ENCODE measurements around the gene TRAPPC4. TPM values are rescaled to one million over a fixed set of nuclear protein-coding genes. Genes with fewer than 3 reads are reported as not detected.

Gene TRAPPC4
- total and polyA plus RNA-seq, 2 of the 8 experiments (the other 6 are each of a cell fraction or from before 2014, with no cell fraction given) = 94.3 to 223 TPM

- no peak overlapping the region for H2BK15ac ChIP-seq (ENCODE audit: low read length)
- no peak overlapping the region for H3K9ac ChIP-seq (replicated peaks in 1 of 4; ENCODE audit: extremely low read depth in 1 of 4, low read depth in 3 of 4, low read length in 3 of 4)
- DNase-seq (ENCODE audit: low read depth in 1 of 2, low spot score in 2 of 2) (no peak), FAIRE-seq (no peak)
- peaks cover 0 to 6% of the 10 kb centered on the region in 2 experiments for H4K20me1 ChIP-seq (replicated peaks in 1 of 2; ENCODE audit: control insufficient read depth in 1 of 2, insufficient read depth in 2 of 2, low read length in 2 of 2)
- no peaks in the 10 kb centered on the region for H3K27me3 ChIP-seq (replicated peaks in 1 of 4; ENCODE audit: control insufficient read depth in 3 of 4, extremely low read depth in 1 of 4, insufficient read depth in 3 of 4, low read length in 3 of 4)
- H2BK5ac ChIP-seq (ENCODE audit: low read depth, low read length) = no peak overlapping the region
- no peak overlapping the region for H3K23ac ChIP-seq (ENCODE audit: insufficient read length)
- no peak overlapping the region for H2BK12ac ChIP-seq (ENCODE audit: low read depth, low read length)
- peaks cover 0 to 3% (median 2%) of the 10 kb centered on the region in 4 experiments; a peak in 3 of 7 replicates for H3K4me1 ChIP-seq (replicated peaks in 1 of 4; ENCODE audit: control insufficient read depth in 3 of 4, insufficient read depth in 4 of 4, low read length in 3 of 4)
- H3K9me3 ChIP-seq (ENCODE audit: insufficient read depth in 2 of 2, low read depth in 1 of 2, low read length in 1 of 2) = no peaks in the 10 kb centered on the region
- peaks cover 12 to 27% (median 22%) of the 10 kb centered on the region in 4 experiments; a peak in 7 of 8 replicates for H3K36me3 ChIP-seq (ENCODE audit: control insufficient read depth in 2 of 4, insufficient read depth in 4 of 4, low read length in 3 of 4)
- no peak overlapping the region for H3K4me3 ChIP-seq (ENCODE audit: extremely low read depth in 1 of 4, insufficient read depth in 2 of 4, low read depth in 3 of 4, low read length in 4 of 4)
- WGBS, 2 experiments (ENCODE audit: extremely low coverage in 1 of 2, insufficient coverage in 1 of 2, insufficient read length in 1 of 2, insufficient replicate concordance in 2 of 2, low coverage in 1 of 2, low lambda C conversion rate in 2 of 2, missing lambda C conversion rate in 1 of 2) = 85% methylated on average over 9 of the region's 9 CpGs; no CpG with 5 or more reads in 1 of the 2 experiments
- CTCF ChIA-PET (ENCODE audit: partially characterized antibody) = interaction anchor here (0.7 to 2.4 kb wide), 11 partner anchors 8 to 1122 kb away, joined by 3 to 5 read pairs (median 3); no protein-coding TSS in a partner anchor
- no peaks in the 10 kb centered on the region for H3K79me2 ChIP-seq (ENCODE audit: control insufficient read depth in 1 of 2, insufficient read depth in 2 of 2, low read length in 2 of 2)
- no peak overlapping the region for H4K91ac ChIP-seq (replicated peaks; ENCODE audit: insufficient read length, low read length)
- H4K8ac ChIP-seq (ENCODE audit: extremely low read depth, insufficient read depth, low read length) = no peak overlapping the region
- H3K4ac ChIP-seq (replicated peaks; ENCODE audit: insufficient read length, low read depth, low read length) = no peak overlapping the region
- no peak overlapping the region for H3K14ac ChIP-seq (ENCODE audit: insufficient read length)
- H3K79me1 ChIP-seq (ENCODE audit: low read depth, low read length) = no peaks in the 10 kb centered on the region
- H3K18ac ChIP-seq (ENCODE audit: extremely low read depth, low read length) = no peak overlapping the region
- no peak overlapping the region for H4K5ac ChIP-seq (ENCODE audit: insufficient read length, low read depth, low read length)
- TF ChIP-seq CTCF (IDR thresholded peaks at IDR 0.05; ENCODE audit: control extremely low read depth in 1 of 3, insufficient read depth in 1 of 3, low read depth in 1 of 3, low read length in 3 of 3) (no peak), SP1 (IDR thresholded peaks at IDR 0.05; ENCODE audit: low read depth, low read length) (no peak), SAP30 (IDR thresholded peaks at IDR 0.05; ENCODE audit: insufficient read depth, insufficient replicate concordance, low read length) (no peak), CBX8 (IDR thresholded peaks at IDR 0.05; ENCODE audit: borderline replicate concordance, low read depth, low read length) (no peak), KDM1A (IDR thresholded peaks at IDR 0.05; ENCODE audit: borderline replicate concordance, low read length) (no peak), YY1 (IDR thresholded peaks at IDR 0.05; ENCODE audit: low read depth, low read length) (no peak)
- H3K23me2 ChIP-seq (ENCODE audit: low read depth, low read length) = no peaks in the 10 kb centered on the region
- H3K27ac ChIP-seq (ENCODE audit: low read depth, low read length) = no peak overlapping the region
- H2AFZ ChIP-seq (ENCODE audit: low read length) = no peak overlapping the region
- H2BK120ac ChIP-seq (replicated peaks; ENCODE audit: low read depth, low read length) = no peak overlapping the region
- H2AK5ac ChIP-seq (ENCODE audit: low read depth, low read length) = no peak overlapping the region
- H3K56ac ChIP-seq (replicated peaks; ENCODE audit: insufficient read length, low read depth, low read length) = no peak overlapping the region
- POLR2A ChIA-PET (ENCODE audit: partially characterized antibody) = interaction anchor here (0.6 to 5.7 kb wide), 11 partner anchors 8 to 137 kb away, joined by 3 to 45 read pairs (median 4); partner anchors contain the start of genes HMBS, HYOU1, RPS25 and SLC37A4
- no peak overlapping the region for H3K4me2 ChIP-seq (ENCODE audit: insufficient read depth in 1 of 2, low read depth in 2 of 2, low read length in 2 of 2)
- no peak overlapping the region for H2BK20ac ChIP-seq (ENCODE audit: low read length)
Measured at GRCh38 chr11:119042927-119043326, 24.4 kb downstream of the TRAPPC4 start.
